Fibroblast of lung (primary cell): ENCODE data around the gene MLXIP.

ENCODE experiments used
- CTCF ChIP-seq, 2 donors: IDR thresholded peaks in 1 of 2; conservative IDR thresholded peaks in 1 of 2; 1 replicate in 1 of 2; 2 replicates in 1 of 2; pipeline ENCODE4 v1.5.1; 2011 to 2012; ENCODE audit warnings: low read length in 2 of 2, control low read depth in 1 of 2, inconsistent platforms in 1 of 2, low read depth in 1 of 2, mild to moderate bottlenecking in 1 of 2
- EZH2 ChIP-seq: IDR thresholded peaks from 2 replicates; pipeline ENCODE4 v1.5.1; 2012; ENCODE audit warnings: low read length, control low read depth, mild to moderate bottlenecking; ENCODE audit errors: missing control alignments

GRCh38 chr12:122030424-122031035, 48.0 kb upstream of the MLXIP start:
- TF ChIP-seq CTCF (conservative IDR thresholded peaks at IDR 0.05 in 1 of 2, IDR thresholded peaks at IDR 0.05 in 1 of 2; ENCODE audit: low read depth in 1 of 2, low read length in 2 of 2) (no peak), EZH2 (no peak)
